ENCODE measurements around the gene SHB.

DNA sequence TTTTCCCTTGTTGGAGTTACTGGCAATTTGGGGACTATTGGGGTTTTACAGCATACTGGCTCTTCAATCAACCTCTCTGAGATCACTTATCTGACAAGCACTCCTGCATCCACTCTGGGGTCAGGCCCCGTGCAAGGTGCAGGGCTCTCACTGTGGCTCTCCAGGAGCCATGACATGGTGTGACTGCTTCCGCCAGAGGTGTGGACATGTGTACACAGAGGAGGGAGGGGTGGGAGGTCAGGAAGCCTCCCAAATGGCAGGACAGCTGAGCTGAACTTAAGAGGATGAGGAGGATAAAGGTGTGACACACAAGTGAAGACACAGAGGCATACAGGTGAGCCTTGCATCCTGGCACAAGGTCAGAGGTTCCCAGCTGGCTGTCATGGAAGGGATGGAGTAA, 24.3 kb downstream of the SHB start:
- TF ChIP-seq, protein P1, sequence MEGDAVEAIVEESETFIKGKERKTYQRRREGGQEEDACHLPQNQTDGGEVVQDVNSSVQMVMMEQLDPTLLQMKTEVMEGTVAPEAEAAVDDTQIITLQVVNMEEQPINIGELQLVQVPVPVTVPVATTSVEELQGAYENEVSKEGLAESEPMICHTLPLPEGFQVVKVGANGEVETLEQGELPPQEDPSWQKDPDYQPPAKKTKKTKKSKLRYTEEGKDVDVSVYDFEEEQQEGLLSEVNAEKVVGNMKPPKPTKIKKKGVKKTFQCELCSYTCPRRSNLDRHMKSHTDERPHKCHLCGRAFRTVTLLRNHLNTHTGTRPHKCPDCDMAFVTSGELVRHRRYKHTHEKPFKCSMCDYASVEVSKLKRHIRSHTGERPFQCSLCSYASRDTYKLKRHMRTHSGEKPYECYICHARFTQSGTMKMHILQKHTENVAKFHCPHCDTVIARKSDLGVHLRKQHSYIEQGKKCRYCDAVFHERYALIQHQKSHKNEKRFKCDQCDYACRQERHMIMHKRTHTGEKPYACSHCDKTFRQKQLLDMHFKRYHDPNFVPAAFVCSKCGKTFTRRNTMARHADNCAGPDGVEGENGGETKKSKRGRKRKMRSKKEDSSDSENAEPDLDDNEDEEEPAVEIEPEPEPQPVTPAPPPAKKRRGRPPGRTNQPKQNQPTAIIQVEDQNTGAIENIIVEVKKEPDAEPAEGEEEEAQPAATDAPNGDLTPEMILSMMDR (IDR thresholded peaks at IDR 0.05): no peak
- no peak for TF ChIP-seq EZH2phosphoT487 (IDR thresholded peaks at IDR 0.05)
- no peak for TF ChIP-seq EZH2 (IDR thresholded peaks at IDR 0.05)
